22Rv1 (cell line): Measurements from ENCODE around the gene DTX1.

Experiments used
- H3K27ac ChIP-seq: fragments of 450-650 bp; 2 replicates; pipeline ENCODE4 v1.5.1; 2017
- ZFX ChIP-seq: fragments of 450-650 bp; IDR thresholded peaks from 2 replicates; pipeline ENCODE4 v1.6.1; 2017; ENCODE audit warnings: antibody characterized with exemption, borderline replicate concordance
- TF ChIP-seq, protein P1 (sequence below): fragments of 450-650 bp; IDR thresholded peaks from 2 replicates; pipeline ENCODE4 v1.5.1; 2017; ENCODE audit warnings: mild to moderate bottlenecking

Gene DTX1

DNA sequence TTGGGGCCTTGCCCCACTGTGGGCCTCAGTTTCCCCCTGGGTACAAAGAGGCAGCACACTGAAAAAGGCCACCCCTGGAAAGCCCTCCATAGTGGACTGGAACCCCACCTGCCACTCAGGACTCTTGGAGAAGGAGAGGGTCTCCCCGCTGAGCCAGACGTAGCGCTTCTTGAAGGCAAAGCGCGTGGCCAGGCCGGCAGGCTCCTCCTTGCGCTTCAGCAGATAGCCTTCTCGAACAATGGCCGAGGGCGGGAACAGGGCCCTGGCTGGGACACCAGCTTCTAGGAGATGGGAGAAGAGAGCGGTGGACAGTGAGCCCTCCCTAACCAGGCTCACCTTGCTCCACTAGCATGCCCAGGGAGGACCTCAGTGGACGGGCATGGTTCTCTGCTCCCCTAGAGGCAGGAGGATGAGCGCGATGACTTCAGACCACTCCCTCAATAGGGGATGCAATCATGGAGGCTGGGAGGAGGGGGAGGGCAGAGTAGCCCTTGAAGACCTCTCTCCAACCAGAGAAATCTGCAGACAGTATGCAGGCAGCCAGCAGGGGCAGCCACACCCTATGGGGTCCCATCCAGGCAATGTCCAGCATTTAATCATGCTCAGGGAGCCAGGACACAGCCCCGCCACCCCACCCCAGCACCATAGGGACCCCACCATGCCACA lies 49.2 kb downstream of the DTX1 start:
- no peak overlapping the region for H3K27ac ChIP-seq
- TF ChIP-seq, protein P1, sequence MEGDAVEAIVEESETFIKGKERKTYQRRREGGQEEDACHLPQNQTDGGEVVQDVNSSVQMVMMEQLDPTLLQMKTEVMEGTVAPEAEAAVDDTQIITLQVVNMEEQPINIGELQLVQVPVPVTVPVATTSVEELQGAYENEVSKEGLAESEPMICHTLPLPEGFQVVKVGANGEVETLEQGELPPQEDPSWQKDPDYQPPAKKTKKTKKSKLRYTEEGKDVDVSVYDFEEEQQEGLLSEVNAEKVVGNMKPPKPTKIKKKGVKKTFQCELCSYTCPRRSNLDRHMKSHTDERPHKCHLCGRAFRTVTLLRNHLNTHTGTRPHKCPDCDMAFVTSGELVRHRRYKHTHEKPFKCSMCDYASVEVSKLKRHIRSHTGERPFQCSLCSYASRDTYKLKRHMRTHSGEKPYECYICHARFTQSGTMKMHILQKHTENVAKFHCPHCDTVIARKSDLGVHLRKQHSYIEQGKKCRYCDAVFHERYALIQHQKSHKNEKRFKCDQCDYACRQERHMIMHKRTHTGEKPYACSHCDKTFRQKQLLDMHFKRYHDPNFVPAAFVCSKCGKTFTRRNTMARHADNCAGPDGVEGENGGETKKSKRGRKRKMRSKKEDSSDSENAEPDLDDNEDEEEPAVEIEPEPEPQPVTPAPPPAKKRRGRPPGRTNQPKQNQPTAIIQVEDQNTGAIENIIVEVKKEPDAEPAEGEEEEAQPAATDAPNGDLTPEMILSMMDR, result no peak
- TF ChIP-seq ZFX, result no peak

DNA sequence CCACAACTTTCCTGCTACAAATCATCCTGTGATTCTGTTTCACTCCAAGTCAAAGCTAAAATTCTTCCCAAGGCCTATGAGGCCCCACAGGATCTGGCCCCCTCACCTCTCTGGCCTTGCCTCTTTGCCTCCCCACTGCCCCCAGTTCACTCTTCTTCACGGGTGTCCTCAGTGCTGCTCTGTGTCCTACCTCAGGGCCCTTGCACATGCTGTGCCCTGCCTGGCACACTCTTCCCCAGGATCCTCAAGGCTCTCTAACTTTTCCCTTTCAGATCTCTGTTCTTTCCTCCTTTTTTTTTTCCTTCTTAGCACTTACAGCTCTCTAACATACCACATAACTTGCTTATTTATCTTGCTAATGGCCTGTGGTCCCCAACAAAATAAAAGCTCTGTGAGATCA lies 49.8 kb downstream of the DTX1 start:
- TF ChIP-seq, protein P1, result no peak
- TF ChIP-seq ZFX, result no peak

DNA sequence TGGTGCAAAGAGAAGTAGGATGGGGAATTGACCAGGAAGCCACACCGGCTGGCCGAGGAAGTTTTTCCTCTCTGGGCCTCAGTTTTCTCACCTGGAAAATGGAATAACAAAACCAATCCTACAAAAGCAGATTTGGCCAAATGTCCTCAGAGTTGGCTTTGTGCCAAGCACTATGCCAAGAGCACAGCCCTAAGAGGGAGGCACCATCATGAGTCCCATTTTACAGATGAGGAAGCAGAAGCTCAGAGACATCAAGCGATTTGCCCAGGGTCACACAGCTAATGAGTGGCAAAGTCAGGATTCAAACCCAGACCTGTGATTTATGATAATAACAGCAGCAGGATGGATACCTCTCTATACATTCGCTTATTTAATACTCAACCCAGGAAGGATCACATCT lies 51.8 kb downstream of the DTX1 start:
- TF ChIP-seq ZFX, result no peak
- TF ChIP-seq, protein P1, result no peak
- no peak overlapping the region for H3K27ac ChIP-seq

More for the DNA sequence above, 49.8 kb downstream of the DTX1 start:
- H3K27ac ChIP-seq, result no peak overlapping the region

DNA sequence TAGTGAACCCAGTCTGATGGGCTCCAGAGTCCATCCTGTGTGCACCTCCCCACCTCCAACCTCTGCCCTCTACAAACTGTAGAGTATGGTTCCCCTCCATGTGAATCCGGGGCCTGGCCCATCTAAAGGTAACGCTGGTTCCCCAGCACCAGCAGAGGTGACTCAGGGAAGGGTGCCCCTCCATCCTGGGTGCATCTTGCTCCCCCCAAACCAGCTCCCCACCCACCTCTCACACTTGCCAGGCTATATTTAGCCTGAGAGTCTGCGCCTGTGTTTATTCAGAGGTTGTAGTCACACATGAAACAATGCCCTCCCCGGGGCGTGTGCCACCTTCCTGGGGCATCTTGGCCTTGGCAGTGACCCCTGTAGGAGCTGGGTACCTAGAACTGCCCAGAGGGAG lies 52.8 kb downstream of the DTX1 start:
- H3K27ac ChIP-seq, result no peak overlapping the region
- TF ChIP-seq, protein P1, result no peak
- no peak for TF ChIP-seq ZFX

DNA sequence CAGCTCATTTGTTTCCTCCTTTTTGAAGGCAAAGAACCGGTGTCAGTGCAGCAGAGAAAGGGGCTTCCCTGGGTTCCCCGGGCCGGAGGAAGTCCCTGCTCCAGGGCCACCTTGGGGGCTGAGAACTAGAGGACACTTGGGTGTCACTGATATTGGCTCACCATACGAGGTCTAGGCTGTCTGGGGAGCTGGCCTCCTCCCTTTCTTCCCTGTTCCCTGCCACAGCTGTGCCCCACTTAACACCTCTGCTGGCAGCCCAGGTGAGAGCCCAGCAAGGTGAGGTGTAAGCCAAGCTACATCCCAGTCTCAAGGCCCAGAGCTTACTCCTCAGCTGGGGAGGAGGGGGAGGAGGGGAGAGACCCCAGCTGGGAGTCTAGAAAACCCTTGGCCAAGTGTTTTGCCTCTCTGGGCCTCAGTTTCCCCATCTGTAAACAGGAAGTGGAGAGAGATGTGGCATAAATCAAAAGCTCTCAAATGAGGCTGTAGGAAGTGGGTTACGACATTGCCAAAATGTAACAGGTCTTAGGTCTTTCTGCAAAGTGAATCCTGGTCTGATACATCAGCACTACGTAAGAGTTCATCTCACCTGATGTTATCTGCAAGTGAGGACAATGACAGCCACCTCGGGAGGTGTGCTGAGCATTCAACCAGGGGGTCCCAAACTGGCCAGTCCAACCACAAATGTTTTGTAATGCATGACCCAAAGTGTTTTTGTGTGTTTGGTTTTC lies 53.5 kb downstream of the DTX1 start:
- H3K27ac ChIP-seq, result no peak overlapping the region
- TF ChIP-seq, protein P1, result no peak
- TF ChIP-seq ZFX, result no peak

DNA sequence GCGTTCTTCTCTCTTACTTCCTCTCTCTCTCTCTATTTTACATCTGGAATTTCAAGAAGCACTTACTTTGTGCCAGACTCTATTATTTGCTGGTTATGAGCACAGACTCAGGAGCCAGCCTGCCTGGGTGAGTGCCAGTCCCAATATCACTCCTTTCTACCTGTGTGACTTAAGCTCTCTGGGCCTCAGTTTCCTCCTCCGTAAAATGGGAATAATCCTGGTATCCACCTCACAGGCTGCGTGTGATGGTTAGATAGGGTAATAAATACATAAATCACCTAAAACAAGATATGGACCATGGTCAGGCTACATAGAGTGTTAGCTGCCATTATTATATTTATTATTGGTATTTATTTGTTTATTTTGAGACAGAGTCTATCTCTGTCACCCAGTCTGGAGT lies 54.7 kb downstream of the DTX1 start:
- H3K27ac ChIP-seq, result no peak overlapping the region

More for the DNA sequence above, 54.7 kb downstream of the DTX1 start:
- TF ChIP-seq, protein P1, result no peak
- TF ChIP-seq ZFX, result no peak
